ES-I3 (cell line): ENCODE results near the gene OXSR1.
"Not testable (repeated sequence)": the region's sequence is repeated elsewhere in the genome, so short reads cannot be mapped to it uniquely, and the experiment has no call there.

ENCODE experiments used
- H3K36me3 ChIP-seq: 2 replicates; pipeline ENCODE4 v1.6.1; 2013; ENCODE audit warnings: mild to moderate bottlenecking, low read length, control low read depth, moderate library complexity; ENCODE audit not compliant: insufficient read depth
- H3K4me1 ChIP-seq: 2 replicates; pipeline ENCODE4 v1.6.1; 2013; ENCODE audit warnings: mild to moderate bottlenecking, control low read depth, low read length; ENCODE audit not compliant: insufficient read depth
- H3K9ac ChIP-seq: 2 replicates; pipeline ENCODE4 v1.6.1; 2013; ENCODE audit warnings: low read depth, mild to moderate bottlenecking, low read length, moderate library complexity
- H3K9me3 ChIP-seq: 2 replicates; pipeline ENCODE4 v1.6.1; 2013; ENCODE audit warnings: mild to moderate bottlenecking, low read length, moderate library complexity; ENCODE audit not compliant: control insufficient read depth, insufficient read depth

OXSR1 gene

GRCh38 chr3:38232701-38233100 is 67.4 kb downstream of the OXSR1 start:
- Histone ChIP-seq H3K9ac (no peak overlapping the region), H3K4me1 (no peaks in the 10 kb centered on the region), H3K36me3 (0 out of 2 replicates have a peak, but pooled peaks cover 6% of the 10 kb centered on the region)

GRCh38 chr3:38235466-38235865 is 70.1 kb downstream of the OXSR1 start:
- Histone ChIP-seq H3K9me3 (no peaks in the 10 kb centered on the region; the same call in 1 of the 2 replicates), H3K36me3 (peaks cover 7% of the 10 kb centered on the region; the same call in 1 of the 2 replicates), H3K4me1 (no peaks in the 10 kb centered on the region), H3K9ac (no peak overlapping the region)

More at GRCh38 chr3:38232701-38233100, 67.4 kb downstream of the OXSR1 start:
- H3K9me3 ChIP-seq: no peaks in the 10 kb centered on the region; the same call in 1 of the 2 replicates

GRCh38 chr3:38238416-38239008 is 73.2 kb downstream of the OXSR1 start:
- H3K9me3 ChIP-seq: no peaks in the 10 kb centered on the region; the same call in 1 of the 2 replicates
- H3K4me1 ChIP-seq: no peaks in the 10 kb centered on the region
- H3K9ac ChIP-seq: no peak overlapping the region
- H3K36me3 ChIP-seq: peaks cover 7% of the 10 kb centered on the region; the same call in 1 of the 2 replicates

- not testable (repeated sequence) for H3K4me1 ChIP-seq, H3K9me3 ChIP-seq, H3K9ac ChIP-seq, H3K36me3 ChIP-seq
Observed at GRCh38 chr3:38242812-38243211, 77.5 kb downstream of the OXSR1 start.

- Histone ChIP-seq H3K9me3 (no peaks in the 10 kb centered on the region), H3K4me1 (peaks cover 6% of the 10 kb centered on the region), H3K36me3 (0 out of 2 replicates have a peak, but pooled peaks cover 2% of the 10 kb centered on the region), H3K9ac (no peak overlapping the region)
Observed at GRCh38 chr3:38245930-38246329, 80.6 kb downstream of the OXSR1 start.

DNA sequence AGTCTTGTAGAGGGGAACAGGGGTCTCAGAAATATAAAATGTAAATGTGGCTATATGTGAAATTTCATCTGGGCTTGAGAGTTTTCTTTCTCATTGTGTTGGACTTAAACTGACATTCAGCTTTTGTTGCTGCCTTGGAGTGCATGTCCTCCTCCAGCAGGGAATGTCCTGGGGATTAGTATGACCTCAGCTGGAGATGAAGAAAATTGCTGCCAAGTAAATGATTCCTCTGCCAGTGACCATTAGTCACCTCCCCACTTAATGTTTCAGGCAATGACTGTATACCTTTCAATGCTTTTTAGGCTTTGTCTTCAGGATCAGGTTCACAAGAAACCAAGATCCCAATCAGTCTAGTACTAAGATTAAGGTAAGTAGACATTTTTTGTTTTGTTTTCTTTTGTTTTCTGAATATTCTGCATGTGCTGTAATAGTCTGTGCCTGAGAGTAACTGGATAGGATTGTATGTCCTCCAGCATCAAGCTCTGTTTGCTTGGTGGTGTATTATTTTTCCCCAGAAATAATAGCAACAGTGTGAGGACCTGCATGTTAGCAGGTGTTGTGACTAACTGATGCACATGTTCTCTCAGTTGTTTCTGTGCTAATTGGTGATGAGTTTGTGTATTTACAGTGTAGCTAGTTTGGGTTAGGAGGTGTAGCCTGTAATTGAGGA is 82.2 kb downstream of the OXSR1 start:
- H3K36me3 ChIP-seq: peaks cover 6% of the 10 kb centered on the region; the same call in 1 of the 2 replicates
- no peaks in the 10 kb centered on the region for H3K9me3 ChIP-seq

GRCh38 chr3:38250198-38250597 is 84.9 kb downstream of the OXSR1 start:
- Histone ChIP-seq H3K9me3 (no peaks in the 10 kb centered on the region), H3K36me3 (peaks cover 7% of the 10 kb centered on the region; the same call in 1 of the 2 replicates), H3K9ac (no peak overlapping the region), H3K4me1 (peaks cover 6% of the 10 kb centered on the region)

More for the DNA sequence above, 82.2 kb downstream of the OXSR1 start:
- Histone ChIP-seq H3K9ac (no peak overlapping the region), H3K4me1 (peaks cover 6% of the 10 kb centered on the region)

DNA sequence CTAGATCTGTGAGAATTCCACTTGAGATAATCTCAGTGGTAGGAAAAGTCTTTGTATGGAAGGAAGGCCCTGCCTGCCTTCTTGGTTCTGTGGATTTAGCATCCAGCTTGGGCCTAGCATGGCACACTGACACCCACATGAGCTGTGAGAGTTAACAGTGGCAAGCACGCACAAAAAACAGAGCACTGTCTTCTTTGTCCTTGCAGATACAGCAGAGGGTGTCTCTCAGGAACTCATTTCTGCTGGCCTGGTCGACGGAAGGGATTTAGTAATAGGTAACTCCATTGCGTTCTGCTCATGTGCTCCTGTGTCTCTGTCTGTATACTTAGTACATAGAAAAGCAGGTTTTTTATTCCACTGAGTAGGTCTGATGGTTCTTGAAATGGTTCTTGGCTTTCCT is 85.9 kb downstream of the OXSR1 start:
- H3K9ac ChIP-seq: no peak overlapping the region
- peaks cover 7% of the 10 kb centered on the region; the same call in 1 of the 2 replicates for H3K36me3 ChIP-seq
- H3K9me3 ChIP-seq: no peaks in the 10 kb centered on the region
- peaks cover 6% of the 10 kb centered on the region for H3K4me1 ChIP-seq

DNA sequence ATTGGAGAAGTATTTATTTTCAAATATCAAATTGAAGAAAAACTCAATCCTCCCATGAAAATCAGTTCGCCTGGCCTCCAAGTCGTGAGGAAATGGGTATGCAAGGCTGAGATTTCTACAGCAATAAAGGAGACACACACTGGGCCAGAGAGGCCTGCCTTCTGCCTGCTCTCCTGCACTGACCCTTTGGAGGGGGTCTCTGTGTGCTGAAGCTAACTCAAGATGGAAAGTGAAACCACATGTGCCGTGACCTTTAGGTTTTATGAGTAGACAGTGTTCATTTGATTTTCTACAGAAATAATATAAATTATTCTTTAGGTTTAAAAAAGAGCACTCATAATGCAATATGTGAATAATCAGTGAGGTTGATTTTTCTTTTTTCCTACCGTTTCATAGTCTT is 88.4 kb downstream of the OXSR1 start:
- Histone ChIP-seq H3K36me3 (peaks cover 4% of the 10 kb centered on the region; the same call in 1 of the 2 replicates), H3K4me1 (no peaks in the 10 kb centered on the region; the same call in 1 of the 2 replicates), H3K9me3 (no peaks in the 10 kb centered on the region), H3K9ac (no peak overlapping the region)

GRCh38 chr3:38254872-38255271 is 89.5 kb downstream of the OXSR1 start:
- H3K36me3 ChIP-seq: peaks cover 4% of the 10 kb centered on the region; the same call in 1 of the 2 replicates
- no peaks in the 10 kb centered on the region for H3K9me3 ChIP-seq
- no peaks in the 10 kb centered on the region; the same call in 1 of the 2 replicates for H3K4me1 ChIP-seq
- no peak overlapping the region for H3K9ac ChIP-seq

DNA sequence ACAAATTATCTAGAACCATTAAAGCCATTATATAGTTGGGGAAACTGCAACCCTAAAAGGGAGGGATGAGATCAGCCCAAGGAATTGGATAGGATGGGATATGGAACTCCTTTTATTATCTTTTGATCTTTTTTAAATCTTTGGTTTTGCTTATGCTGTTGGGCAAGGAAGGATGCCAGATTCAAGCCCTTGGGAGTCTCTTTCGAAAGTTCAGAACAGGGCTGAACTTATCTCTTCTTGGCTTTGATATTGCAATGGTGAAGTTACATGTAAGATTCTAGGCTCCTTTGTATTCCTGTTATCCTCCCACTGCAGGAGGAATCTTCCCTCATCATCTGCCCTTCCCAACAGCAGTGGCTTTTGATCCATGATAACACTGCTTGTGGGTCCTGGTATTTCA is 90.3 kb downstream of the OXSR1 start:
- H3K4me1 ChIP-seq: no peaks in the 10 kb centered on the region; the same call in 1 of the 2 replicates
- H3K9me3 ChIP-seq: no peaks in the 10 kb centered on the region
- H3K9ac ChIP-seq: no peak overlapping the region
- peaks cover 4% of the 10 kb centered on the region; the same call in 1 of the 2 replicates for H3K36me3 ChIP-seq

DNA sequence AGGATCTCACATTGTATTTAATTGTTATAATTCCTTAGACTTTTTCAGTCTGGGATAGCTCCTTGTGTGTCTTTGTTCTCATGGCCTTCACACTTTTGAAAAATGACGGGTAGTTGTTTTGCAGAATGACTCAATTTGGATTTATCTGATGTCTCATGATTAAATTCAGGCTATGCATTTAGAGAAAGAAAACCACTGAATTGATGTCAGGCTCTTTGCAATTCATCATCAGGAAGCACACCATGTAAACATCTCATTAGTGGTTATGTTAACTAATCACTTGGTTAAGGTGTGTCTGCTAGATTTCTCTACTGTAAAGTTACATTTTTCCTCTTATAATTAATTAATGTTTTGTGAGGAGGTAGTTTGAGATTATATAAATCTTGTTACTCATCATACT is 92.2 kb downstream of the OXSR1 start:
- H3K9me3 ChIP-seq: no peaks in the 10 kb centered on the region
- peaks cover under 1% of the 10 kb centered on the region; the same call in 1 of the 2 replicates for H3K36me3 ChIP-seq
- H3K9ac ChIP-seq: no peak overlapping the region
- no peaks in the 10 kb centered on the region; the same call in 1 of the 2 replicates for H3K4me1 ChIP-seq

GRCh38 chr3:38260474-38260873 is 95.1 kb downstream of the OXSR1 start:
- H3K9me3 ChIP-seq: no peaks in the 10 kb centered on the region
- no peaks in the 10 kb centered on the region for H3K36me3 ChIP-seq
- no peak overlapping the region for H3K9ac ChIP-seq
- no peaks in the 10 kb centered on the region; the same call in 1 of the 2 replicates for H3K4me1 ChIP-seq

- Histone ChIP-seq H3K9ac (no peak overlapping the region), H3K4me1 (peaks cover 5% of the 10 kb centered on the region), H3K36me3 (no peaks in the 10 kb centered on the region), H3K9me3 (no peaks in the 10 kb centered on the region)
Observed at GRCh38 chr3:38264353-38264771, 99.0 kb downstream of the OXSR1 start.

- Histone ChIP-seq H3K9ac (no peak overlapping the region), H3K36me3 (no peaks in the 10 kb centered on the region)
Observed at GRCh38 chr3:38264779-38265178, 99.4 kb downstream of the OXSR1 start.

More at GRCh38 chr3:38264779-38265178, 99.4 kb downstream of the OXSR1 start:
- no peaks in the 10 kb centered on the region for H3K9me3 ChIP-seq
- peaks cover 5% of the 10 kb centered on the region for H3K4me1 ChIP-seq
